NCI-H2081 treated with DMSO at 0.1 percent for 48 hours (cell line): Measurements from ENCODE around the gene HOXC13.
A peak's percentile ranks its signal among the peaks of the same experiment; 100 is the strongest.

Experiments
- DNase-seq: peaks from one replicate; lab custom pipeline; 2025; lab: John Stamatoyannopoulos, UW

HOXC13 gene

DNA sequence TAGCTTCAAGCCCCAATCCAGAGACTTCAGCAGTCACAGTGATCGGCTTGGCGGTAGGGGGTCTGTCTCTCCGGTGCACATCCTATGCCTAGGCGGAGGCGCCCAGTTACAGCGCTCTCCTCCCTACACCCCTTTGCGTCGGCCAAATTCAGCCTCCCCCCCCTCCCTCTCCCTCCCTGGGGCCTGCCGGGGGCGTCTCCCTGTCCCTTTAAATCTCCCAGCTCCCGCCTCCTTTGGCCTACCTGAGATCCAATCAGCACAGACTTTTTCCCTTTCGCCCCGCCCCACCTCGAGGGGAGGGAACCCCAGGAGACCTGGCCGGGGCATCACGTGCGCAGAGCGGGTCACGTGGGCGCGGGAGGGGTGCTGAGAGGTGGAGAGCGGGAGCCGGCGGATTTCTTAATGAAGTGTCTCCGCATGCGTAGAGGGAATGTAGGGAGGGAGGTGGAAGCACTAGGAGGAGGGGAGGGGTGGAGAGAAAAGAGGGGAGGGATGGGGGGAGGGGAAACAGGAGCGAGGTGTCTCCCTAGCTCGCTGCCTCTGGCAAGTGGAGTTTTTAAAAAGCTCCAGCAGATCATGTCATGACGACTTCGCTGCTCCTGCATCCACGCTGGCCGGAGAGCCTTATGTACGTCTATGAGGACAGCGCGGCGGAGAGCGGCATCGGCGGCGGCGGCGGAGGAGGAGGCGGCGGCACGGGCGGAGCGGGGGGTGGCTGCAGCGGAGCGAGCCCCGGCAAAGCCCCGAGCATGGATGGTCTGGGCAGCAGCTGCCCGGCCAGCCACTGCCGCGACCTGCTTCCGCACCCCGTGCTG, at the start of gene HOXC13:
TSS of gene HOXC13 (plus strand) at position 506 of the 815 bp plus-strand sequence. CDS start at position 582, 76 bp downstream.
- peak; percentile 19 for DNase-seq

DNA sequence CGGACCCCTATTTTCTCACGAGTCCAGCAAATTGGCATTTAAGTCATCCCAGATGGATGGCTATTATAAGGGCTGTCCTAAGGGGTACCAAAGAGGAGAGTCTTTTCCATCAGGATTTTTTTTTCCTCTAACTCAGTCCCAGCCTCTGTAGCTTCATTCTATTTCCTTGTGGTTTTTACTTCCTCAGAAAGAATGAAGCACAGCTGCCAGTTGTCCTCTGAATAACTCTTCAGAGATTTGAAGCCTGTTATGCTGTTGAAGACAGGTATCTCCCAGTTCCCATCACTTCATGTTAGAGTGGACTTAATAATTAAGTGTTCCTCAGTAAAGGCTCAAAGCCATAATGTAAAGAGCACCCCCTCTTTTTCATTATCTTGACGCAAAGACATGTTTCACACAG, 48.5 kb upstream of the HOXC13 start:
- no peak for DNase-seq

DNA sequence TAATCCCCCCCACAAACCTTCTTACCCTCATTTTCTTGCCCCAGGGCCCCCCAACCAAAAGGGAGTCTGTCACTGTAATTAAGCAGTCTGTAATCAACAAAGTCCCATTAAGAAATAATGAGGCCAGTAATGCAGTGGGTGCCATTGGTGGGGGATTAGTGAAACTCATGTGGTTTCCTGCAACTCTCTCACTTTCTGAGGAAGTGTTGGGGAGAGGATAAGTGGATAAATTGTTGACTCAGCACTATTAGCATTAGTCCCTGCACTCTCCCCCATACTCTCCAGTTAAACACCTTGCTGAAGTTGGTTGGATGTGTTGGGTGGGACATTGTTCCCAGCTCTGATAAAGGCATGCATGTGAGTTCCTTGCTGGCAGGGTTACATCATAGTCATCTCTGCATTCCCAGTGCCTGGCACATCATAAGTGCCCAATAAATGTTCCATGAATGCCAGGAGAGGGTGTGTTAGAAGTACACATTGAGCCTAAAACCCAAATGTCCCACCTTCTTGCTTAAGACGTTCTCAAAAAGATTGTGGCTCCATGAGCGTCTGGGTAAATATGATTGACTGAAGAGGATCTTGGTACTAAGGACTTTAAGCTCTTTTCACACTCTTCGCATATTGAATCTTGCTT, 45.8 kb upstream of the HOXC13 start:
- no peak for DNase-seq

DNA sequence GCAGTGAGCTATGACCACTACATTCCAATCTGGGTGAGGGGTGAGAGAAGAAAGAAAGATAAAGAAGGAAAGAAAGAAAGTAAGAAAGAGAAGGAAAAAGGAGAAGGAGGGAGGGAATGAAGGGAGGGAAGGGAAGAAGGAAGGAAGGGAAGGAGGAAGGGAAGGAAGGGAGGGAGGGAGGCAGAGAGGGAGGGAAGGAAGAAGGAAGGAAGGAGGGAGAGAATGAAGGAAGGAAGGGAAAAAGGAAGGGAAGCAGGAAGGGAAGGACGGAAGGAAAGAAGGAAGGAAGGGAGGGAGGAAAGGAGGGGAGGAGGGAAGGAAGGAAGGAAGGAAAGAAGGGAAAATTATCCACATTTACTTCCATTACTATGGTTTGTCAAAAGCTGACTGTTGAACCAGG, 39.4 kb upstream of the HOXC13 start:
- no peak for DNase-seq

DNA sequence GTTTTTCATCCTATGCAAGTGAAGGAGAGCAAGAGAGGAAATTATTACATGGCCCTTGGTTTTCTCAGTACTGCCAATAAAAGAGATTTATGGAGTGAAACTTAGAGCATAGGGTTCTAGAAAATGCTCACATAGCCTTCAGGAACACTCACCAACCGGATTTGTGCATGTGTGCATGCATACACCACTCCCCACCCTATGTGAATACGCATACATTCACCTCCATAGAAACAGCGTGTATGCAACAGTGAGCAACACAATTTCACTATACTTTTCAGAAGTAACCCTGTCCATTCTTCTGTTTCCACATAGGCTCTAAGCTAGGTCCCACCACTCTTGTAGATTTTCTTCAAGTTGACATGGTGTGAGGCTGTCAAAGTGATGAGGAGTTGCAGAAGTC, 31.5 kb upstream of the HOXC13 start:
- DNase-seq: no peak

DNA sequence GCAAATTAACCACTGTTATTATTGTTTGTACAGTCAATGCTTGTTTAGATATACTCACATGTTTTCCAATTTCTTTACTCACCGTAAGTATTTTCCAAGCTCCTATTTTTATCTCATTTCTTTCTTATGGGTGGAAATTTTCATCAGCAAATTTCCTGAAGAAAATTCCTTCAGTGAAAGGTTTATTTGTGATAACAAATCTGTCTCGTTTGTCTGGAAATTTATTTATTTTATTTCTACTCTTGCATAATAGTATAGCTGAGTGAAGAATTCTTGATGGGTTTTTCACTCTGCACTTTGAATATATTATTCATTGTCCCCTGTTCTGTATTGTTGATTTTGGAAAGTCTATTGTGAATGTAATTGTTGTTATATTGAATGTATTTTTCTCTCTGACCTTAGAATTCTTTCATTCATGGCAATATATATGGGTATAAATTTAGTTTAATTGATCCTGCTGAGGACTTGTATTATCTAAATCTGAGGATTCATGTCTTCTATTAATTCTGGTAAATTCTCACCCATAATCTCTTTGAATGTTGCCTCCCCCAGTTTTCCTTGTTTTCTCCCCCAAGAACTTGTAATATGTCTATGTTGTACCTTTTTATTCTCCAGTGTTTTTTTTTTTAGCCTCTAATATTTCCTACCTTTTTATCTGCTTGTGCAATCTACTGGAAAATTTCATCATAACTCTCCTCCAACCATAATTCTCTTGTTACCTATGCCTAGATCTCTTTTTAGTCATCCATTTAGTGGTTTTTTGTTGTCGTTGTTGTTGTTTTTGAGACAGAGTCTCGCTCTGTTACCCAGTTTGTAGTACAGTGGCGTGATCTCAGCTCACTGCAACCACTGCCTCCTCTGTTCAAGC, 21.6 kb upstream of the HOXC13 start:
- no peak for DNase-seq

GRCh38 chr12:53924521-53925405, 13.9 kb upstream of the HOXC13 start:
- no peak for DNase-seq

- DNase-seq: no peak
Measured at GRCh38 chr12:53927220-53928029, 11.2 kb upstream of the HOXC13 start.

- DNase-seq: no peak
Measured at GRCh38 chr12:53928054-53928835, 10.4 kb upstream of the HOXC13 start.

DNA sequence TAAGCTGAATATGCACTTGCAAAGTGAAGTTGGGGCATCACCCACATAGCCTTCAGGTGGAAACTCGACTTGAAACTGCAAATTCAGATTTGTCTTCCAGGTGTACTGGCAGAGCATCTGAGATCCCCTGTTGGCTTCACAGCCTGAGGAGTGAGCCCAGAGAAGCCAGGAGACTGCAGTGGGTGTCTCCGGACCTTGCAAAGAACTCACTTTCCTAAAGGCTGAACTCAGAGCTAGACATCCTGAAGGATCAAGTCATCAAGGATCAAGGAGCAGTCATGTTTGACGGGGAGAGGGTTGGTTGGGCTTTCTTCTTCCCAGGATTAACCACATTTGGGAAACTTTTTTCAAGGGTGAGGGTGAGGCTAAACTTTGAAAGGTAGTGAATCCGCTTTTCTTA, 9.1 kb upstream of the HOXC13 start:
- DNase-seq: no peak

DNA sequence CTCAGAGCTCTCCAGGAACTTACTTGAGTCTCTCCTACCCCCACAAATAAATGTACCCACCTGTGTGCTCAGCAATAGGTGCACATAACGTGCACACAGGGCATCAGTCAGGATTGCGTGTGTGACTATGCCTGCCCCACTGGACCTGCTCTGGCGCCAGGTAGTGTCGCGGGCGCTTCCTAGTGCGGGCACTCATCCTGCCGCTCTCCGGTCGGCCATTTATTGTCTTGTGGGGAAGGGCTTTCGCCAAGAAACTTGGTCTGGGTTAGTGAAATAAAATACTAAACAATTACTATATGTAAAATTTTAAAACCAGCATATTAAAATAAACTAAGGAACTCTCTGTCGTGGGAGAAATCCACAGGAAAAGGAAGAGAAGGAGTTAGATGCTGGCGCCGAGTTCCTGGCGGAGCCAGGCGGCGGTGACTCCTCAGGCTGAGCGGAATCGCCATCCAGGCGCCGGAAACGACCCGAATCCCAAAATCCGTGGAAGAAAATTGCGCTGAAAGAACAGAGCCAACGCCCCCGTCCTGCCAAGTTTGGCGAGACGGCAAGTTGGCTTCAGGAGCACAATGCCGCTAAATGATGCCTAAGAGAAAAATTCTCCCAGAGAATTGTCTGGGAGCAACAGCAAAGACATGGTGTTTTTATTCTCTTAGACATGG, 7.9 kb upstream of the HOXC13 start:
- DNase-seq: no peak

GRCh38 chr12:53931844-53932581, 6.6 kb upstream of the HOXC13 start:
- no peak for DNase-seq

DNA sequence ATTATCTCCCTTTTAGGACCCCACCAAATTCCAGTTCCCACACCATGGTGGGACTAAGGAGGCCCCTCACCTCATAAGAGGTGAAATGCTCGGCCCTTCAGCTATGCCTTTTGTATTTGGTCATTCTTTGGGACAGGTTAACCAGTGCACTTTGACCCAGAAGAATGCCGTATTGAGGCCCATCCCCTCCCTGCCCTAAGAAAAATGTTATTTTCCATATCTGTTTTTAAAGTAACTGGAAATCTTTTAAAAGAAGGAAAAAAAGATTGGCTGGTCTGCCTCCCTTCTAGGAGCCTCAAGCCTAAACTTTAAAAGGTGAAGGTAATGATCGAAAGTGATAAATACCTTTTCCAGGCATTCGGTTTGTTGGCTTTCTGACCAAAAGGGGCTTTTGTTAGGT, 5.7 kb upstream of the HOXC13 start:
- no peak for DNase-seq

DNA sequence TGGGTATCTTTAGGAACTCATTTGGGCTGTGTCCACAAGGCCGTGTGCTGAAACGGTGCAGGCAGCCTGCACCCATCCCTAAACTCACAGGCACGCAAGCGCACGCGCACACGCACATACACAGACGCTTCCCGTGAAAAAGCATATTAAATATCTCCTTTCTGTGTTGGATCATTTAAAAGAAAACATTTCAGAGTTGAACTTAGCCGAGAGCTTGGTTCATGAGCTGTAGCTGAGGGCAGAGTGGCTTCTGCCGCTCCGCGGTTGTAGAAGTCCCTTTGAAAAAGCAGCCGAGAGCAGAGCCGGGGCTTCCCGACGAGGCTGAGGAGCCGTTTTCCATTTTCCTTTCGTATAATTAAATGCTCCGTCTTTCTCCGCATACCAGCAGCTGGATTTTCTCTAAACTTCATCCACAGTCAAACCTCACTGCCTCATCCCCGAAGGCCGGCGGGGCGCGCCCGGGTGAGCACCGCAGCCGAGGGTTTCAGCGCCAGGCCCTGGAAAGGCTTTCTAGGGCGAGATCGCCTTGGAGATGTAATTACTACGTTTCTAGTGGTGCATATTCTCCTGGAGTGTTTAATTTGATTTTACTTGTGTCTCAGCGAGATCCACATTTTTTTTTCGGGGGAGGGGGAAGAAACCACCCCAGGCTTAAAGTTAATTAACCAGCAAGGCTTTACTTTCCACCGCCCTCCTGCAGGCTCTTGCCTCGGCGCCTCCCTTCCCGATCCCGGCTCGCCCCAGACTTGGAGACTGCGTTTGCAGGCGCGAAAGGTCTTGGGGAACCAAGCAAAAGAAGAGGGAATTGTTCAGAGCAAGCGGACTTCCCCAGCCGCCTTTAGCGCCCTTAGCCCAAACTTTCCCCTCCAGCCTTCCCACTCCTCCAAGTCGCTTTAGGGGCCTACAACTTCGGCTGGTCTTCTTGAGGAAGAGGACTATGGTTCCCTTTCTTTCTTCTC, 3.0 kb upstream of the HOXC13 start:
- DNase-seq: no peak

DNA sequence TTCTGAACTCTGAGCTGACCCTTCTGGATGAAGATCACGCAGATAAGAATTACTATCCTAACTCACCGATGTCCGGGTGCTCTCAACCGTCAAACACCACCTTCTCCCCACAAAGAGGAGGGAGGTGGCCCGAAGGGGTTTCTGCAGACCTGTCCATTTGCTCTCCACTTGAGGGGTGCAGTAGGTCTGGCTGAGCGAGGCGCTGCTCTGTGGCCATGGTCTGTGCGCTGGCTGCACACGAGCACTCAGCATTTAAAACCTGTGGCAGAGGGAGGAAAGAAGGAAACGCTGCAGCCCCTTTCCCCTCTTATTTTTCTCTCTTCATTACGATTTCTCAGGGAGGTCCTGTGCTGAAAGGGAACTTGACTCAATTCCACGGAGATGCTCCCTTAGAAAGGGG, 1.5 kb upstream of the HOXC13 start:
- no peak for DNase-seq

- DNase-seq: no peak
Measured at GRCh38 chr12:53937596-53938325, 870 bp upstream of the HOXC13 start.
